ENCODE measurements around the gene TENT4A. TPM values are rescaled to one million over a fixed set of nuclear protein-coding genes. Genes with fewer than 3 reads are reported as not detected.

Gene TENT4A
- total and polyA plus RNA-seq, 10 donors = 7.1 to 44.8 (median 33.0) TPM

DNA sequence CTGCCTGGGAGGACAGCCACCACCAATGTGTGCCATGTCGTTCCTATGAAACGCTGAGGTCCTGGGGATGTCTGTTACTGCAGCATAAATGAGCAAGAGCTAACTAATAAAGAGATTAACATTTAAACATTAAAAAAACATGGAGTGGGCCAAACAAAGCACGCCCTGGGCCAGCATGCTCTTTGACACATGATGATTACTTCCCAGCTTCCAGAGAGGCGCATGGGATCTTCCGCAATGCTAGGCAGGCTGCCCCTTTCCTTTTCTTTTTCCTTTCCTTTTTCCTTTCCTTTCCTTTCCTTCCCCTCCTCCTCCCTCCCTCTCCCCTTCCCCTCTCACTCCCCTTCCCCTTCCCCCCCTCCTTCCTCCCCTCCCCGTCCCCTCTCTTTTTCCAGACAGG is 10.6 kb upstream of the TENT4A start:
- H3K4me3 ChIP-seq = no peak overlapping the region
- H3K4me1 ChIP-seq = peaks cover 0 to 19% (median 11%) of the 10 kb centered on the region in 6 donors
- WGBS, 5 donors = 94 to 97% (median 96%) methylated on average over 6 of the region's 6 CpGs
- no peaks in the 10 kb centered on the region for H3K9me3 ChIP-seq
- no peak for TF ChIP-seq POLR2AphosphoS5 (IDR thresholded peaks at IDR 0.05)
- TF ChIP-seq, protein P1, sequence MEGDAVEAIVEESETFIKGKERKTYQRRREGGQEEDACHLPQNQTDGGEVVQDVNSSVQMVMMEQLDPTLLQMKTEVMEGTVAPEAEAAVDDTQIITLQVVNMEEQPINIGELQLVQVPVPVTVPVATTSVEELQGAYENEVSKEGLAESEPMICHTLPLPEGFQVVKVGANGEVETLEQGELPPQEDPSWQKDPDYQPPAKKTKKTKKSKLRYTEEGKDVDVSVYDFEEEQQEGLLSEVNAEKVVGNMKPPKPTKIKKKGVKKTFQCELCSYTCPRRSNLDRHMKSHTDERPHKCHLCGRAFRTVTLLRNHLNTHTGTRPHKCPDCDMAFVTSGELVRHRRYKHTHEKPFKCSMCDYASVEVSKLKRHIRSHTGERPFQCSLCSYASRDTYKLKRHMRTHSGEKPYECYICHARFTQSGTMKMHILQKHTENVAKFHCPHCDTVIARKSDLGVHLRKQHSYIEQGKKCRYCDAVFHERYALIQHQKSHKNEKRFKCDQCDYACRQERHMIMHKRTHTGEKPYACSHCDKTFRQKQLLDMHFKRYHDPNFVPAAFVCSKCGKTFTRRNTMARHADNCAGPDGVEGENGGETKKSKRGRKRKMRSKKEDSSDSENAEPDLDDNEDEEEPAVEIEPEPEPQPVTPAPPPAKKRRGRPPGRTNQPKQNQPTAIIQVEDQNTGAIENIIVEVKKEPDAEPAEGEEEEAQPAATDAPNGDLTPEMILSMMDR (IDR thresholded peaks at IDR 0.05 in 8 of 11, conservative IDR thresholded peaks at IDR 0.05 in 3 of 11) = no peak
- TF ChIP-seq POLR2A (IDR thresholded peaks at IDR 0.05) = no peak
- peaks cover 0 to 22% (median 0%) of the 10 kb centered on the region in 7 donors for H3K27me3 ChIP-seq (replicated peaks in 1 of 7)
- DNase-seq = no peak
- H3K36me3 ChIP-seq = no peaks in the 10 kb centered on the region
- H3K27ac ChIP-seq = no peak overlapping the region
- intact Hi-C loops (cut with DNase I; ENCODE audit: low total_unique reads) = no loop called here

DNA sequence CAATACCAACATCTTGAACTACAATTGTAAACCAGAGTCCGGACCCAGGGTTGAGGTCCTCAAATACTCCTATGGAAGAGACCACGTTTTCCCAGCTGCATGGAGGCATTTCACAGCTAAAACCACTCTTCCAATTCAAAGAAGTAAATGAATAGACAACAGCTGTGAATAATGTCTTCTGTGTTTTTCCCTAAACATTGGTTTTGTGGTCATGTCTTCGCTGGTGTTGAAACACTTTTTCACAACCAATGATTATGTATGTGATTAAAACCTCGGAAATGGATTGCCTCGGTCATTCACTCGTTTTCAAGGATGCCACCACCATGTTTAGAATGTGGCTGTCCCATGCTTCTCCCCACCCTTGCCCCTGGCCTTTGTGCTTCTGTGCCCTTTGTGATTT is 9.4 kb upstream of the TENT4A start:
- H3K4me3 ChIP-seq = no peak overlapping the region

DNA sequence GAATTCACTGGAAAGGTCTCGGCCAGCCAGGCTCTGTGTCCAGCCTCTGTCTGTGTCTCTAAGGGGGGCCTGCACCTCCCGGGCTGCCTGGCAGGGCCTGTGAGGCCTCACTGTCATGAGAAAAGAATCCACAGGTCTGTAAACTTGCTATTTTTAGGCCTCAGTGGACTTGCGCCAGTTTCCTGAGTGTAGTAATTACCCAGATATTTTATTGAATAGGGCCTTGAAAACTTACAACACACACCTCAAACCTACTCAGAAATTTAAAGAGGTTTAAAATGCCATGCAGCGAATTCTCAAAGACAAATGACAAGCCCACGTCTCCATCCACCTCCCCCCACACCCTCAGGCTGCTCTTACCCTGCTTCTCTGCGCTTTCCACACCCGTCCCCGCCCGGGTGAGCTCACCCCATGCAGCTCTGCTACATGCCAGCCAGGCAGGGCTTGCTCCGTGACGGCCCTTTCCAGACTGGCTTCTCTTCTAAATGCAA is 8.8 kb upstream of the TENT4A start:
- H3K4me3 ChIP-seq = no peak overlapping the region
- DNase-seq = no peak
- intact Hi-C loops (cut with DNase I; ENCODE audit: low total_unique reads) = no loop called here
- H3K4me1 ChIP-seq = peaks cover 0 to 19% (median 11%) of the 10 kb centered on the region in 6 donors
- peaks cover 0 to 15% (median 0%) of the 10 kb centered on the region in 7 donors for H3K27me3 ChIP-seq (replicated peaks in 1 of 7)
- H3K36me3 ChIP-seq = no peaks in the 10 kb centered on the region
- TF ChIP-seq, protein P1 (IDR thresholded peaks at IDR 0.05 in 8 of 11, conservative IDR thresholded peaks at IDR 0.05 in 3 of 11) = no peak
- no peak for TF ChIP-seq POLR2AphosphoS5 (IDR thresholded peaks at IDR 0.05)
- TF ChIP-seq POLR2A (IDR thresholded peaks at IDR 0.05) = no peak
- H3K27ac ChIP-seq = peak overlapping the region in 7 of 8 donors; percentile 14 to 63 (median 59)
- WGBS, 5 donors = 46 to 77% (median 65%) methylated on average over 11 of the region's 11 CpGs
- H3K9me3 ChIP-seq = no peaks in the 10 kb centered on the region

More for the DNA sequence above, 9.4 kb upstream of the TENT4A start:
- no peak for DNase-seq
- no peaks in the 10 kb centered on the region for H3K36me3 ChIP-seq
- TF ChIP-seq, protein P1 (IDR thresholded peaks at IDR 0.05 in 8 of 11, conservative IDR thresholded peaks at IDR 0.05 in 3 of 11) = no peak
- TF ChIP-seq POLR2AphosphoS5 (IDR thresholded peaks at IDR 0.05) (no peak), POLR2A (IDR thresholded peaks at IDR 0.05) (no peak)
- 49 to 78% (median 57%) methylated on average over 6 of the region's 6 CpGs for WGBS, 5 donors
- H3K4me1 ChIP-seq = peaks cover 0 to 19% (median 11%) of the 10 kb centered on the region in 6 donors
- H3K27ac ChIP-seq = peak overlapping the region in 6 of 8 donors; percentile 14 to 63 (median 40)
- H3K27me3 ChIP-seq (replicated peaks in 1 of 7) = peaks cover 0 to 16% (median 0%) of the 10 kb centered on the region in 7 donors
- intact Hi-C loops (cut with DNase I; ENCODE audit: low total_unique reads) = no loop called here
- H3K9me3 ChIP-seq = no peaks in the 10 kb centered on the region

DNA sequence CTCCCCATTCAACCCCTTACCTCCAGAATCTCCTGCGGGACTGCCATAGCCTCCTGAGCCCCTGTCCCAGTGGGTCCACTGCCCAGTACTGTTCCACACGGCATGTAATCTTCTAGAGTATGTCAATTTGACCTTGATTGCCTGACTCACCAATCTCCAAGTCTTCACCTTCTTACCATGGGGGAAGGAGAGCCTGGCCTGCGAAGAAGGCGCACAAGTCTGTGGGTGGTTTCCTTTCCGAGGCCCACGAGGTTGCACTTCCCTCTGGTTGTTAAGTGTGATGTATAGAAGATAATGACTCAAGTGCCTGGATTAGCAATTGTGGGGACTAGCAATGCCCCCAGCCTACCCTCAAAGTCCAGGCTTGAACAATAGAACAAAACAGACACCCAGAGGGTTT is 8.1 kb upstream of the TENT4A start:
- intact Hi-C loops (cut with DNase I; ENCODE audit: low total_unique reads) = no loop called here
- no peaks in the 10 kb centered on the region for H3K9me3 ChIP-seq
- H3K4me3 ChIP-seq = no peak overlapping the region
- no peak for DNase-seq
- 53 to 64% (median 58%) methylated on average over 6 of the region's 6 CpGs for WGBS, 5 donors
- peaks cover 0 to 12% (median 0%) of the 10 kb centered on the region in 7 donors for H3K27me3 ChIP-seq (replicated peaks in 1 of 7)
- H3K27ac ChIP-seq = peak overlapping the region in 2 of 8 donors; percentile 62
- H3K4me1 ChIP-seq = peaks cover 0 to 19% (median 11%) of the 10 kb centered on the region in 6 donors
- TF ChIP-seq POLR2AphosphoS5 (IDR thresholded peaks at IDR 0.05) (no peak), POLR2A (IDR thresholded peaks at IDR 0.05) (no peak)
- TF ChIP-seq, protein P1 (IDR thresholded peaks at IDR 0.05 in 8 of 11, conservative IDR thresholded peaks at IDR 0.05 in 3 of 11) = no peak
- H3K36me3 ChIP-seq = no peaks in the 10 kb centered on the region
